ENCODE measurements around the gene FBLIM1.

- no peak for TF ChIP-seq POLR2A (IDR thresholded peaks at IDR 0.05; ENCODE audit: borderline replicate concordance, extremely low read depth, insufficient read depth, insufficient read length)
- no peak for TF ChIP-seq MAX (IDR thresholded peaks at IDR 0.05)
- TF ChIP-seq CEBPB (IDR thresholded peaks at IDR 0.05; ENCODE audit: low read depth): no peak
- no peak for TF ChIP-seq REST (IDR thresholded peaks at IDR 0.05; ENCODE audit: low read depth)
- no peak for TF ChIP-seq ZFX (IDR thresholded peaks at IDR 0.05)
- TF ChIP-seq EZH2phosphoT487 (IDR thresholded peaks at IDR 0.05; ENCODE audit: borderline replicate concordance): no peak
- TF ChIP-seq CTCF (IDR thresholded peaks at IDR 0.05 in 2 of 3, conservative IDR thresholded peaks at IDR 0.05 in 1 of 3; ENCODE audit: borderline replicate concordance in 1 of 3, insufficient read depth in 1 of 3, low read depth in 2 of 3, low read length in 2 of 3): no peak
- TF ChIP-seq RAD21 (IDR thresholded peaks at IDR 0.05; ENCODE audit: low read depth): no peak
These were observed 67.2 kb downstream of the FBLIM1 start for GRCh38 chr1:15825800-15826199.

All from HCT116 (cell line).